Ascending aorta (tissue), 2 donors: ENCODE measurements around the gene DHRSX. TPM values are rescaled to one million over a fixed set of nuclear protein-coding genes. Genes with fewer than 3 reads are reported as not detected.

ENCODE experiments used
- DNase-seq, 2 donors: peaks; one replicate each; pipeline ENCODE4 v3.0.0-alpha.2; 2019; ENCODE audit warnings: low spot score in 2 of 2
- H3K27ac ChIP-seq, 2 donors: fragments of 200-600 bp; sonication (generic); one replicate each; pipeline ENCODE4 v1.5.1; 2016 to 2017; ENCODE audit warnings: mild to moderate bottlenecking in 1 of 2
- H3K27me3 ChIP-seq: fragments of 200-600 bp; sonication (generic); one replicate; pipeline ENCODE4 v1.5.1; 2017
- H3K36me3 ChIP-seq, 2 donors: fragments of 200-600 bp; sonication (generic); one replicate each; pipeline ENCODE4 v1.5.1; 2016
- H3K4me1 ChIP-seq, 2 donors: fragments of 200-600 bp; sonication (generic); one replicate each; pipeline ENCODE4 v1.5.1; 2016 to 2017; ENCODE audit warnings: mild to moderate bottlenecking in 1 of 2
- H3K4me3 ChIP-seq, 2 donors: fragments of 200-600 bp; sonication (generic); one replicate each; pipeline ENCODE4 v1.5.1; 2016 to 2017; ENCODE audit warnings: mild to moderate bottlenecking in 1 of 2
- H3K9me3 ChIP-seq, 2 donors: fragments of 200-600 bp; sonication (generic); one replicate each; pipeline ENCODE4 v1.5.1; 2016
- CTCF ChIP-seq, 3 experiments: fragments of 200-600 bp in 2 of 3; fragments of 450-650 bp in 1 of 3; sonication (generic) in 2 of 3; IDR thresholded peaks; one replicate each; pipeline ENCODE4 v1.5.1; 2016 to 2019; ENCODE audit warnings: antibody characterized with exemption in 3 of 3, mild to moderate bottlenecking in 1 of 3, moderate library complexity in 1 of 3
- intact Hi-C: fragments of 100-400 bp; cut with DNase I; formaldehyde crosslinking; loops from one replicate; pipeline ENCODE4 v1.15.1; 2023
- total RNA-seq: library from RNA; depleted of rRNA; stranded (reverse); fragments of >200 nt; gene quantifications from one replicate; pipeline ENCODE4 v1.1.0, GENCODE V29; 2016

The DHRSX gene
- total RNA-seq, 1 donor from 2014 or later = 13.4 TPM

- no peaks in the 10 kb centered on the region for H3K4me1 ChIP-seq
- H3K27me3 ChIP-seq = no peaks in the 10 kb centered on the region
- TF ChIP-seq CTCF (IDR thresholded peaks at IDR 0.05) = no peak
- peaks cover 0 to 28% of the 10 kb centered on the region in 2 donors for H3K9me3 ChIP-seq
- intact Hi-C loops = no loop called here
- DNase-seq = no peak
- H3K27ac ChIP-seq = no peak overlapping the region
- H3K36me3 ChIP-seq = no peaks in the 10 kb centered on the region
- no peak overlapping the region for H3K4me3 ChIP-seq
These were observed 311.9 kb downstream of the DHRSX start for GRCh38 chrX:2188840-2189239.

- H3K4me1 ChIP-seq = no peaks in the 10 kb centered on the region
- intact Hi-C loops = no loop called here
- H3K4me3 ChIP-seq = no peak overlapping the region
- H3K9me3 ChIP-seq = peaks cover 0 to 28% of the 10 kb centered on the region in 2 donors
- no peak for DNase-seq
- H3K27me3 ChIP-seq = no peaks in the 10 kb centered on the region
- H3K36me3 ChIP-seq = no peaks in the 10 kb centered on the region
- no peak for TF ChIP-seq CTCF (IDR thresholded peaks at IDR 0.05)
- H3K27ac ChIP-seq = no peak overlapping the region
These were observed 312.4 kb downstream of the DHRSX start for GRCh38 chrX:2188330-2188792.

- TF ChIP-seq CTCF (IDR thresholded peaks at IDR 0.05) = no peak
- peaks cover 0 to 28% of the 10 kb centered on the region in 2 donors for H3K9me3 ChIP-seq
- H3K4me3 ChIP-seq = no peak overlapping the region
- no peak overlapping the region for H3K27ac ChIP-seq
- H3K27me3 ChIP-seq = no peaks in the 10 kb centered on the region
- H3K4me1 ChIP-seq = no peaks in the 10 kb centered on the region
- intact Hi-C loops = no loop called here
- DNase-seq = no peak
- no peaks in the 10 kb centered on the region for H3K36me3 ChIP-seq
These were observed 313.2 kb downstream of the DHRSX start for GRCh38 chrX:2187352-2188115.

- Histone ChIP-seq H3K9me3 (peaks cover 0 to 27% of the 10 kb centered on the region in 2 donors), H3K4me1 (no peaks in the 10 kb centered on the region), H3K27me3 (no peaks in the 10 kb centered on the region), H3K4me3 (no peak overlapping the region), H3K27ac (no peak overlapping the region), H3K36me3 (no peaks in the 10 kb centered on the region)
- intact Hi-C loops = no loop called here
- no peak for TF ChIP-seq CTCF (IDR thresholded peaks at IDR 0.05)
- no peak for DNase-seq
These were observed 315.3 kb downstream of the DHRSX start for GRCh38 chrX:2185341-2186082.

GRCh38 chrX:2184089-2184488 is 316.7 kb downstream of the DHRSX start:
- Histone ChIP-seq H3K27me3 (no peaks in the 10 kb centered on the region), H3K9me3 (peaks cover 0 to 20% of the 10 kb centered on the region in 2 donors), H3K4me1 (no peaks in the 10 kb centered on the region), H3K36me3 (no peaks in the 10 kb centered on the region), H3K27ac (no peak overlapping the region), H3K4me3 (no peak overlapping the region)
- TF ChIP-seq CTCF (IDR thresholded peaks at IDR 0.05) = no peak
- intact Hi-C loops = no loop called here
- no peak for DNase-seq
